Hematopoietic multipotent progenitor cell (in vitro differentiated cells): ENCODE results near the gene MORN5. TPM values are rescaled to one million over a fixed set of nuclear protein-coding genes. Genes with fewer than 3 reads are reported as not detected.

Experiments used
- DNase-seq, 3 donors: peaks; one replicate each; pipeline ENCODE4 v3.0.0-alpha.2; 2011 to 2015; ENCODE audit warnings: low read depth in 2 of 3, low spot score in 2 of 3
- total RNA-seq: library from RNA; depleted of rRNA; stranded (reverse); fragments of >200 nt; gene quantifications from one replicate; pipeline ENCODE4 v1.2.3, GENCODE V29; 2012

MORN5 gene
- total RNA-seq, 1 donor, result 0.27 TPM

- no peak for DNase-seq
These were observed 26.6 kb downstream of the MORN5 start for GRCh38 chr9:122186301-122186700.

DNA sequence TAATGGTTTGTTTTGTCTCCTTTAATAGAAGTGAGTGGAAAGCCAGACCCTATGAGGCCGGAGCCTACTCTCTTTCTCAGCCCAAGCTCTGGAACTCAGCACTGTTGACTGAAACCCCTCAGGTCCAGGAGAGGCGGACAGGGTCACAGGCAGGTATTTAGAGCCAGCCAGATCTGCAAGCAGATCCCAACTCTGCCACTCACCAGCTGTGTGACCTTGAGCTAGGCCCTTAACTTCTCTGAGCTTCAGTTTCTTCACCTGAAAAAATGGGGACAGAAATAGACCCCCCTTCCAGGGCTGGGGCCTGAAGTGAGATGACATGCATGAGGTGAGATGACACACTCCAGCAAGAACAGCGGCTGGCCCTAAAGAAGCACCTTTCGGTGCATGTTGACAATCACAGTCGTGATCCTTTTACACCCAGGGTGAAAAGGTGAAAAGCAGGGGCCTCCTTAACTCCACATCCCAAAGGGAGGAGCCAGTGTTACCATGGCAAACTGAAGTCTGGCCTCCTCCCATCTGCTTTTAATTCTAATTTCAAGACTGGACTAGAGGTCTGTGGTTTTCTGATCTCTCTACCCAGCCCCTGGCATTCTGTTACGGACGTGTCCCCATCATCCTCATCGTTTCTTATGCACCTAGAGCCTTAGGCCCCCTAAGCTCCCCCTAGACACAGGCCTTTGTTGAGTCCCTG lies 27.2 kb downstream of the MORN5 start:
- DNase-seq, result no peak

DNA sequence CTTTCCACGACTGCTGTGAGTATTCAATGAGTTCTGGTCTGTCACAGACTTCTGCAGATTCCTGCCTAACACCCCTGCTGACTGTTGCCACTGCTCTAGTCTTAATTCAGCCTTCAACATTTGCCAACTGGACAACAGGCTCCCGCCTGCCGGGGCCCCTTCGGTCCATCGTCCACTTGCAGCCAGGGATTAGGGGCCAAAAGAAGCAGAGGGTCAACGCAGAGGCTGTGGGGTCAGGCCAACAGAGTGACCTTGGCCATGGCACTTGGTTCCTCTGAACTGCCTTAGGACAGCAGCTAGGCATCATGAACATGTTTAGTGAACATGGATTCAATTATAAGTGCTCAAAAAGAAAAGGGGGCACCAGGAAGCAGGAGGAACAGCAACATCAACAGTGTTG lies 28.7 kb downstream of the MORN5 start:
- no peak for DNase-seq

- no peak for DNase-seq
These were observed 31.1 kb downstream of the MORN5 start for GRCh38 chr9:122190597-122191381.

DNA sequence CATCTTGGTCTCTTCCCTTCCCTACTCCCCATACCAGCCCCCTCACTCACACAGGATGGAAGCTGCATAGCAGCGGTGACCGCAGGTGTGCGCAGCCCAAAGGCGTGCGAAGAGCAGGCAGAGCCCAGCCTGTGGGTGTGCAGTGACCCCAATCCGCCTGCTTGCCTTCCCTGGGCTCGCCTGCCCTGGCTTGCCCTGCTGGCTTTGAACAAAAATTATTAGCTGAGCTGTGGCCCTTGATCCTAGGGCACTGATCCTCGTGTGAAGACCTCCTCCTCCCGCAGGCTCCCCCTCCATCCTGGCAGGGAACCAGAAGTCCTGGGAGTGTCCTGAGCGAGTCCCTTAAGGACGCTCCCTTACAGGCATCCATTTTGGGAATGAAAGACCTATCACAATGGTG lies 31.9 kb downstream of the MORN5 start:
- DNase-seq, result no peak

DNA sequence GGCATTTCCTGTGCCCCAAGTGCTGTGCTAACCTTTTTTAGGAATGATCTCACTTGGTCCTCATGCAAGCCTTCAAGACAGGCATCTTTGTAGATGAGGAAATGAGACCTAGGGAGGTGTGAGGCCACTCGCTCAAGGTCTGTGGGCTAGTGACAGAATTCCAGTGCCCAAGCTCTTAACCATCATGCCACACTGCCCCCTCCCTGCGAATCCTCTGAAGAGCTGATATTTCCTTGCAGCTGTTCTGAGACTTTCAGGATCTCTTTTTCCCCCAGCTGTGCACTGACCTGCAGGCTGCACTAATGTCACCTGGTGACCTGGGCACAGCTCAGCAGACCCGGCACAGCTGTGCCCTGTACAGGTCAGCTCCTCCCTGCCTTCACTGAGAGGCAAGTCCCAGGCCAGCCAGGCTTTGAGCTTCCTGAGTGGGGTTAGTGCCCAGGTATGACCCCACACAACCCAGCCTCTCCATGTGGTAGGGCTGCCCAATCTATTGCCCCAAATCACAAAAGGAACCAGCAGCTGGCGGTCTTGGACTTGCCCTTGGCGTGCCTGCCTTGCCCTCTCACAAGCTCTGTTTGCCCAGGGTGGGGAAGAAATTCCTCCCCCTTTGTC lies 32.7 kb downstream of the MORN5 start:
- no peak for DNase-seq

DNA sequence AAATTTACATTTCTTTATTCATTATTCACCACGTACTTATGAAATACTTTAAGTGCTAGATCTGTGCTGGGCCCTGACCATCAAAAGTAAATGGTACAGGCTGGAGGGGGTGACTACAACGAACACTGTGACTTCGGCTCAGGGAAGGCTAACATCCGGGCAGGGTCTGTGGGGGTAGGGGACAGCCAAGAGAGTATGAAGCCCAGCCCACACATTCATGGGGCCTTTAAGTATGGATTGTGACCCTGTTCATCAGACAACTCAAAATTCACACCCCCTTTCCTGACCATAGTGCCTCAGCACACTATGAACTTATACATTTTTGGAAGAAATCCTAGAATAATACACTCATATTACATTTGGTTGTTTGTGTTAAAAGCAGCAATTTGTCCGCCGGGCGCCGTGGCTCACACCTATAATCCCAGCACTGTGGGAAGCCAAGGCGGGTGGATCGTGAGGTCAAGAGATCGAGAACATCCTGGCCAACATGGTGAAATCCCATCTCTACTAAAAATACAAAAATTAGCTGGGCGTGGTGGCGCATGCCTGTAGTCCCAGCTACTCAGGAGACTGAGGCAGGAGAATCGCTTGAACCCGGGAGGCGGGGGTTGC lies 33.3 kb downstream of the MORN5 start:
- DNase-seq, result no peak

DNA sequence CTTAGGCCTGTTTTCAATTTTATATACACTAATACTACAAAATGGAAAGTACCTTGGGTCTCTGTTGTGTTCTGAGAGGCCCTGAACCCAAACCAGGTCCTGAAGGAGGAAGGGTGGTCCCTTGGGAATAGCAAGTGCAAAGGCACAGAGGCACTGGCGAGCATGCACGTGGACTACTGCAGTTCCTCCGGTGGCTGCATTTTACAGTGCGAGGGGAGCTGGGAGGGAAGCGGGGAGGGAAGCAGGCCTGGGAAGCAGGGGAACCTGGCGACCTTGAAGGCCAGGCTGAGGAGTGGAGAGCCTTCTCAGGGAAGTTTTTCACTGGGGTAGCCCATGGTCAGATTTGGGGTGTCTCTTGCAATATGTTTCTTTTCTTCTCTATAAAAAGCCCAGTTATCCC lies 33.9 kb downstream of the MORN5 start:
- DNase-seq, result no peak

GRCh38 chr9:122195875-122196274 lies 36.2 kb downstream of the MORN5 start:
- no peak for DNase-seq

- no peak for DNase-seq
These were observed 37.7 kb downstream of the MORN5 start for GRCh38 chr9:122197426-122197825.

GRCh38 chr9:122197882-122198281 lies 38.2 kb downstream of the MORN5 start:
- DNase-seq, result no peak

GRCh38 chr9:122200960-122201595 lies 41.4 kb downstream of the MORN5 start:
- DNase-seq, result peak in 1 of 3 donors; percentile 25

- no peak for DNase-seq
These were observed 41.9 kb downstream of the MORN5 start for GRCh38 chr9:122201641-122202040.

DNA sequence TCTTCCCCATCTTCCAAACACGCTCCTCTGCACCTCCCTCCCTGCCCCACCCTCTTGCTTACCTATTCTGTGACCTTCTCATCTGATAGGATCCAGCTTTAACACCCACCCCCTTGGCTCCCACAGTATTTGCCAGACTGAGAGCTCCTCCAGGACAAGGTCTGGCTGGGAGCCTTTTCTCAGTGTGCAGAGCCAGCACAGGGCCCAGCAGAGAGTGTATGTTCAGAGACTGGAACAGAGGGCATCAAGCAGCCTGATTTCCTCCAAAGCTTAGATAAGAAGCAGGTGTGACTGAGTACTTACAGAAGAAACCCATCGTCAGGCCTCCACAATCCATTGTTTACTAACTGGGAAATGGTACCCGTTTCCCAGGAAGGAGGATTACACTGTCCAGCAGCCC lies 42.4 kb downstream of the MORN5 start:
- no peak for DNase-seq

DNA sequence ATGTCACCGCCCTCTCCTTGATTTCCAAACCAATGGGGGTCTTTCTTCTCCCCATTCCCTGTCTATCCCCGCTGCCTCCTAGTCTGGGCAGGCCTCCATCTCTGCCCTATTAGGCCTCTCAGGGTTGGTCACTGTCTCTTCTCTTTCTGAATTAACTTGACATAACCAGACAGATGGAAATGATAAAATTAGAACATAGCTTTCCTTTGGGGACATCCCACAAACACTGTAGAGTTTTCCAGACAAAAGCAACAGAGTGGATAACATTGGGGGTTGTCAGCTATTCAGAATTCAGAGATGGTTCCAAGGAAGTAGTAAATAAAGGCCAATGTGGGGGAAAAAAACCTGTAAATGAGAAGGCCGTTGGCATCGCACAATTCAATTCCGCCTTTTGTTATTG lies 44.3 kb downstream of the MORN5 start:
- DNase-seq, result no peak

DNA sequence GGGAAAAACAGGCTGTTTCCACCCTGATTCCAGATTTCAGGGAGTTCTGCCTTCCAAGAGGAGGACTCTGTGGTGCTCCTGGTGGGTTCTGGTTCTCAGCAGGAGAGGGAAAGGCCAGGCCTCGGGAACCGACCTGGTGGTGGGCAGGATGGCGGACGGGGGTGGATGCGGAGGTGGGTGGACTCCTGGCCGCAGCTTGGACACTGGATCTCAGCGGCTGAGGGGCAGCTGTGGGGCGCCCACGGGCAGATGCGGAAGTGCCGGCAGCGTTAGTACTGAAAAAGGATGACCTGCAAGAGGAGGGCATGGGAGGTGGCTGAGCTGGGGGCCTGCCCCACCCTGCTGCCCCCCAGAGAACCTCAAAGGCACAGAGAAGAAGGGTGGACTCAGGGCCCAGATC lies 44.8 kb downstream of the MORN5 start:
- no peak for DNase-seq

DNA sequence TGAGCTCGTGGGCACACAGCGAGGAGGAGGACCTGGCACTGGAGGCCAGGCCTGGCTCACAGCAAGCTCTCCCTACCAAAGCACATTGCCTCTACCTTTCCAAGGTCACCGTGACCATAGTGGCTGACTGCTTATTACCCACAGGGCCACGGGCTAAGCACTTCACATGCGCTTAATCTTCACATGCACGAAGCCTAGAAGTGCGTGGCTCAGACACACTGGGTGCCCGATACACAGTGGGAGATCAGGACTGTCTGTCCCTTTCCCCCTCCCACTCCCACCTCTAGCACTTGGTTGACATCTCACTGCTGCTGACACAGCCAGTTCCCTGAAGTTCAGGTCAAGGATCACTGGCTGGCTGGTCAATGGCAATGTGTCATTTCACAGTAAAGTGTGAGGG lies 45.5 kb downstream of the MORN5 start:
- DNase-seq, result no peak

- DNase-seq, result no peak
These were observed 46.7 kb downstream of the MORN5 start for GRCh38 chr9:122206118-122207046.

GRCh38 chr9:122207096-122207495 lies 47.4 kb downstream of the MORN5 start:
- no peak for DNase-seq

GRCh38 chr9:122209451-122209850 lies 49.7 kb downstream of the MORN5 start:
- DNase-seq, result no peak
